GOT3 (cell line): ENCODE data around the gene PRPF39.
"Not testable (repeated sequence)": the region's sequence is repeated elsewhere in the genome, so short reads cannot be mapped to it uniquely, and the experiment has no call there.

ENCODE experiments used
- DNase-seq: peaks from one replicate; lab custom pipeline; 2025; ENCODE audit warnings: mixed read lengths; lab: John Stamatoyannopoulos, UW

Gene PRPF39

DNA sequence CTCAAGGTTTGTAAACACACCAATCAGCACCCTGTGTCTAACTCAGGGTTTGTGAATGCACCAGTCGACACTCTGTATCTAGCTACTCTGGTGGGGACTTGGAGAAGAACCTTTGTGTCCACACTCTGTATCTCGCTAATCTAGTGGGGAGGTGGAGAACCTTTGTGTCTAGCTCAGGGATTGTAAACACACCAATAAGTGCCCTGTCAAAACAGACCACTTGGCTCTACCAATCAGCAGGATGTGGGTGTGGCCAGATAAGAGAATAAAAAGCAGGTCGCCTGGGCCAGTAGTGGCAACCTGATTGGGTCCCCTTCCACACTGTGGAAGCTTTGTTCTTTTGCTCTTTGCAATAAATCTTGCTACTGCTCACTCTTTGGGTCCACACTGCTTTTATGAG is 2.8 kb upstream of the PRPF39 start:
- not testable (repeated sequence) for DNase-seq

DNA sequence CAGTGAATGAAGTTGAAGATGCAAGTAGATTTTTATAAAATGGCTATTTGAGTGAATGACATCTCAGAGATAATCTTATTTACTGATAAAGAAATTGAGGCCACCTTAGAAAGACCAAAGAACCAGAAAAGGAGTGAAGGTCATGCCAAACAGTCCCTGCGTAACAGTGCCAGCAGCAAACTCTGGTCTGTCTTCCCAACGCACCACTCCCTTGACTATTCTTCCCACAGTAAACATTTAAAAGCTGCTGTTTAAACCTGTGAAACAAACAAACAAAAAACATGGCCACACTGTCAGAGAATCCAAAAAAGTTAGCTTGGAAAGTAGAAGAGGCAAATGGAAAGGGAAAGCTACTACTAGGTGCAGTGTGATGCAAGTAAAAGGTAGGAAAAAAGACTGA is 1.5 kb upstream of the PRPF39 start:
- no peak for DNase-seq

DNA sequence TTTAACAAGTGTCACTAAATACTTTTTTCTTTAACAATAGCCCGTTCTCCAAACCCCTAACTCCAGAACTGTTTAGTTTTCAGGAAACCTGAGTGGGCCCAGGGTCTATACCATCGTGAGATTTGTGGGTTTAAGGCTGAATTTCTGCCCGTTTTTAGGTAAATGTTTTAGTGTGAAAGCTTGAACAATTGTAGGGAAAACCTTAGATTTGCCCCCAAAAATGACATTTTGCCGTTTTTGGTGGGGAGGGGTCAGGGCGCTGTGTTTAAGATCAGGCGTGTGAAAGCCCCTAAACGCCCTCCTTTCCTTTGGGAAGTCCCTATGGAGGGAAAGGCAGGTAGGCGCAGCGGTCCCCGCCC is 320 bp upstream of the PRPF39 start:
- DNase-seq: no peak

DNA sequence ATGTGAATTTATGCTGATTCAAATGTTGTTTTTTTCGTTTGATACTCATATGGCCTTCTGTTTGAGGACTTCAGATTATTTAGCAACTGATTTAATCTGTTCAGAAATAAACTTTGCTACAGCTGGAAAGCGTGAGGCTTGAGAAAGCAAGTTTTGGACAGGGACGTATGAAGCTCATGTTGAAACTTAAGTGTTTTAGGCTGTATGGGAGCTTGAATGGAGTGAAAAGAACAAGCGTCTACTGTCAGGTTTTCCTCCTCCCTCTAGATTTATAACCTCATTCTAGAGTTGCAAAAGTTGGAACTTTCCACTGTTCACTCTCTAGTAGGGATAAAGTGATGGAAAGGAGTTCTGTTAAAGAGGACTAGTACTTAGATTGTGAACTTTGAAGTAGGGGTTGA is 1.0 kb downstream of the PRPF39 start:
- DNase-seq: no peak

DNA sequence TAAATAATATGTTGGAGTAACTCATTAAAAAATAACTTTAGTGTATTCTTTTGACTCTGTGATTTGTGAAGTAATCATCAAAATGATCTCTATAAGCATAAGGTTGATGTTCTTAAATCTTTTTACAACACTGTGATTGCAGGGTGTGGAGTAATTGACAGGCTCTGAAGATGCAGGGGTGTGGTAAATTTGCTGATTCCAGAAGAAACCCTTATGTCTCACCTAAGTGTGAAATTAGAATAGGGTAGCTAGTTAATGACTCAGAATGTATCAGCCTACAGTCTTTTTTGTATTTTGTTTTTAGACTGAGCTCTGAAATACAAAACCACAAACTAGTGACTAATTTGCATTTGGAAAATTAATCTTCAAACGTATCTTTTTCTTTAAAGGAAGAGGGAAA is 5.9 kb downstream of the PRPF39 start:
- no peak for DNase-seq

DNA sequence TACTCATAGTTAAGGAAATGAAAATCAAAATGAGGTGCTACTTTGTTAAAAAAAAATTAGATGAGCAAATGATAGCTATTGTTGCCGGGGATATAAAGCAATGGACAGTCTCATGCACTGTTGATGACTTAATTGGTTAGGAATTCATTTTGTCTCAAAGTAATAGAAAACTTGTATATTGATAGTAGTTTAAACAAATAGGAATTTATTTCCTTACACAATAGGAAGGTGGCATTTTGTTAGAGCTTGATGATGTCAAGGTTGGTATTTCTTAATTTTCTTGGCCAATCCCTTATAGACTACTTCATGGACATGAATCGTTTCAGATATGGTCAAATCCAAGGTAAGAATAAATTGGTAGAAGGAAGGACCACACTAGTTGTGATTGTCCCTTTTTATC is 7.8 kb downstream of the PRPF39 start:
- no peak for DNase-seq

DNA sequence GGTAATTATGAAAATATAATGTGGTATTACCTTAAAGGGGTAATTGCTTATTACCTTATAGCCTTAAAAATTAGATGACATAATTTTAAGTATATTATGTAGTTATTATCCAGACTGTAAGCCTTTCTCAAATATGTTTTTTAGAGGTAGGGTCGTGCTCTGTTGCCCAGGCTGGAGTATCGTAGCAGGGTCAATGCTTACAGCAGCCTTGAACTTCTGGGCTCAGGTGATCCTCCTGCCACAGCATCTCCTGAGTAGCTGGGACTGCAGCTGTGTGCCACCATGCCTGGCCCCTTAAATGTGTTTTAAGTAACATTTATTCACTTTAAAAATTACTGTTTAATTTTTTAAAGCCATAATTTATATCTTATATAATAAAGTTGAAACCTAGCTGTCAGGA is 10.4 kb downstream of the PRPF39 start:
- no peak for DNase-seq

DNA sequence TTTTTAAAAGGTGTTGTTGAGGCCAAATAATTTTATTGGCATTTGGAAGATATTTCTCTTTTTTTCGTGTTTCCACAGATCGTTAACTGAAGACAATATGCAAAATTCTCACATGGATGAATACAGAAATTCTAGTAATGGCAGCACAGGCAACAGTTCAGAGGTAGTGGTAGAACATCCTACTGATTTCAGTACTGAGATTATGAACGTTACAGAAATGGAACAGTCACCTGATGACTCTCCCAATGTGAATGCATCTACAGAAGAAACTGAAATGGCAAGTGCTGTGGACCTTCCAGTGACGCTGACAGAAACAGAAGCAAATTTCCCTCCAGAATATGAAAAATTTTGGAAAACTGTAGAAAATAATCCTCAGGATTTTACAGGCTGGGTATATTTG is 11.2 kb downstream of the PRPF39 start:
- DNase-seq: no peak

DNA sequence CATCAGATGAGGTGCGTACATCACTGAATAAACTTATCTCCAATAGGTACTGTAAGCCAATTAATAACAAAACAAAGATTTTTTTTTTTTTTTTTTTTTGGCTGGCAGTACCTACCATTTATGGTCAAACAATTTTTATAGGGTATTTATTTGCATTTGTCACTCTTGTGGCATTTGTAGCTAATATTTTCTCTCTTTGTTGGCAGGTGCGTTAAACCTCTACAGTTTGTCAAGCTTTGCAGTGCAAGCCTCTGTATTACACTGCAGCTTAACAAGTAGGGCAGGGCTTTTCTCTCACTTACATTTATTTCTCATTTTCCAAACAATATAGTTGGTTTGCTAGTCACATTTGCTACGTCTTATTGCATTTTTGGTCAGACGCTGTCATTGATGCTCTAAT is 12.3 kb downstream of the PRPF39 start:
- DNase-seq: no peak

DNA sequence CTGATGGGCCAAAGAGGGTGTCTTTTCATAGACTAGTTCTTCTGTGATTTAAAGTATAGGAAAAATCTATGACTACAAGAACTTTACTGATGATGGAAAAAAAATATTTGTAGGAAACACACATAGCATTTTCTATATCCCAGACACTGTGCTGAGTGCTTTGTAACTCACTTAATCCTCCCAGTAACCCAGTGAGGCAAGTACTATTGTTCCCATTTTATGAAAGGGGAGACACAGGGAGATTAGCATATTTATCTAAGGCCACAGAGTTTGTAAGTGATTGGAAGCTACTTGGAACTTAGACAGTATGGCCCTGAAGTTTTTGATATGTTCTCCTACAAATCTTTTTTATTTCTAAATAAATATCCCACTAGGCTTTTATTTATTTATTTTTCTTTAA is 19.9 kb downstream of the PRPF39 start:
- no peak for DNase-seq

DNA sequence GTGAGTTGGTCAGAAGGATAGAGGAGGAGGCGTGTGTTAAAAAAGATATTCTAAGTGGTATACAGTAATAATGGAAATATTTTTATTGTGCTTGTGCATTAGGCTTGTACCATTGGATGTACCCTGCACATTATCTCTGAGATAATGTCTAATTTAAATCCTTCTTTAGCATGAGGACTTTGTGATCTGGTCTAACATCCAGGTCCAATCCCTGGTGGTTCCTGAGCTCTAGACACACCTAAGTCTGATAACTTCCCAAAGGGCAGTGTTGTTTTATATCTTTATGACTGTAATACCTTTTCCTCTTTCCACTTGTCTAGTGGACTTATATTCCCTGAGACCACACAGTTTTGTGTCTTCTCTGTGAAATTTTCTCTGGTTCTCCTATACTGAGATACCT is 20.6 kb downstream of the PRPF39 start:
- no peak for DNase-seq

DNA sequence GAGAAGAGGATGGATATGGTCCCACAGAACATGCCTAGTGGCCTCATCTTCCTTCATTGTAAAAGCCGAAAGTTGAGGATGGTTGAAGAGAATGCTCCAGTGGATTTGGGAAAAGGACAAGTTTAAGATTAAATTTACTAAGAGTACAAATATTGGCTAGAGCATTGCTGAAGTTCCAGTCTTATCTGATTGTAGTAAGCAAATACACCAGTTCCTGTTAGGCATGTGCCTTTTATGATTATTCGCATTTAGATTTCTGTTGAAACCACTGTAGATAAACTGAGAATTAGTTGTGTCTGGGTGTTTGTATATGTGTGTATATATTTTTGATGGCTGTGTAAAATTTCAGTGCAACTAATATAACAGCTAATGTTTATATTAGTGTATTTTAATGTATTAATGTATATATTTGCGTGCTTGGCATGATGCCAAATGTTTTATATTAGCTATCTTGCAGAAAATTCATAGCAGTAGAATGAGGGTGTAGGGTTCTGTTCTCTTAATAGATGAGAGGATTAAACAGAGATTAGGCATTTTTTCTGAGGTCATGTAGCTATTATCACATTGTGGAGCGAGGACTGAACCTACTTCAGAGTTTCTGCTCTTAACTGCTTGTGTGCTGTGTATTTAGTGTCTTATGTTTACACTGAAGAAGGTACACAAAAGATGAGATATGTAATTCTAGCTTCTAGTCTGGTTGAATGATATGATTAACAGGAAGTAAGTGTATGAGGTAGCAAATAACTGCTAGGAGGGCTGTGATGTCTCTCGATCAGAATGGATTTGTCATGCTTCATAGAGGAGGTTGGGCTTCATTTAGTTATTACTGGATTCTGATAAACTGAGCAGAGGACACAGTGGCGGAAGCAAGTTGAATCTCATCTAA is 29.2 kb downstream of the PRPF39 start:
- DNase-seq: no peak

DNA sequence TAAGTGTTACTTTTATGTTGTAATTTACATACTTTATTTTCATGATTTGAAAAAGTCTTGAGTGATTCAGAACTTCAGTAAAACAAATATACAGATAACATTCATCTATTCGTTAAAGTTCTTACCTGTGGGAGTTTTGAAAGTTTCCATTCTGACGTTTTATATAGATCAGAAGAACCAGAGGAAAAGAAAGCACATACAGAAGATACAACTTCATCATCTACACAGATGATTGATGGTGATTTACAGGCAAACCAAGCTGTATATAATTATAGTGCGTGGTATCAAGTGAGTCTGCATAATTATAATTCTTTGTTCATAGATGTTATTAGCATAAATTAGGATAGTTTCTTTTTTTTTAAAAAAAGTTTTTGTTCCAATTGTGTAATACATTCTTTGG is 30.4 kb downstream of the PRPF39 start:
- no peak for DNase-seq

DNA sequence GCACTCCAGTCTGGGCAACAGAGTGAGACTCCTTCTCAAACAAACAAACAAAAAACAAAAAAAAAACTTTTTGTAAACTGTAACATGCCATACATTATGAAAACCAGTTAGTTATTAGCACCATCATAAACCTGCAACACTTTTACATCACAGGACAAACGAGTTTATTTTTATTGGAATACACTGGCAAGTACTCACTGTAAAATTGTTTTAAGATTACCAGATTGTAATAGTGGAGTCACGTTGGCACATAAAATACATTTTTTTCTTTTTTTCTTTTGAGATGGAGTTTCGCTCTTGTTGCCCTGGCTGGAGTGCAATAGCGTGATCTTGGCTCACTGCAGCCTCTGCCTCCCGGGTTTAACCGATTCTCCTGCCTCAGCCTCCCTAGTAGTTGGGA is 34.7 kb downstream of the PRPF39 start:
- DNase-seq: no peak

DNA sequence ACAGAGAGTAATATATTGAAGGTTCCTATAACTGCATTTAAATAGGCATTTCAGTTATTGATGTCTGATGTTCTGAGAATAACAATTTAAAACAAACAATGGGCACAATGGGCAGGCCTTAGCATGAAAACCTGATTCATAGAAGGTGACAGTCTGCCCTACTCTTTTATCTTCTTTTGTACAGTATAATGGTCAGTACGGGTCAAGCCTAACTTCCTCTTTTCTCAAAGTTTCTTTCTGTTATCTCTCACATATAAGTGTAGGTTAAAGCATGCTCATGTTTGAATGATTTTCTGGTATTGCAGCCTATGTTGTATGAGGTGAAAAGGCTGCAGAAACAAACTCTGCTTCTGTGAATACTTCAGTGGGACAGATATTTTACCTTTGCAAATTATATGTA is 36.2 kb downstream of the PRPF39 start:
- DNase-seq: no peak

DNA sequence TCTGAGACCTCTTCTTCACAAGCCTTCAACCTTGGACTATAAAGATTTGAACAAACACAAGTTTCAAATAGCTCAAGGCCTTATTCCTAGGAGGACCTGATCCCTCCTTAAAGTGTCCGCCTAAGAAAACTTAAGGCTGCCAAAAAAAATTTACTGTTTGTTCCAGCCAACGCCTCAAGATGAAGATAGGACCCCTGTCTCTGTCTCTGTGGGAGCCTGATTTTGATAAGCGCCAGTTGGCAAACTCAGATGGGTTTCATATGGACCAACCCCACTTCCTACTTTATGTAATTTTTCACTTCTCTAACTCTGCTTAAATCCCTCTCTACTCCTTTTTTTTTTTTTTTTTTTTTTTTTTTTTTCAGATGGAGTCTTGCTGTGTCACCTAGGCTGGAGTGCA is 39.4 kb downstream of the PRPF39 start:
- DNase-seq: no peak

DNA sequence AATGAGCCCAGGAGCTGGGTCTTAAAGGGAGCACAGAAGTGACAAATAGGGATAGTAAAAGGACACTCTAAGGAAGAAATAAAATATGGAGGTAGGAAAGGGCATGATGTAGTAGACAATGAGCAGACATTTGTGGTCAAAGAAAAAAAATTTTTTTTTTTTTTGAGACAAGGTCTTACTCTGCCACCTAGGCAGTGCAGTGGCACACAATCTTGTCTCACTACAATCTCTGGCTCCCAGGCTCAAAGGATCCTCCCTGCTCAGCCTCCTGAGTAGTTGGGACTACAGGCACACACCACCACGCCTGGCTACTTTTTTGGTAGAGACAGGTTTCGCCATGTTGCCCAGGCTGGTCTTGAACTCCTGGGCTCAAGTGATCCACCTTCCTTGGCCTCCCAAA is 41.8 kb downstream of the PRPF39 start:
- DNase-seq: no peak

DNA sequence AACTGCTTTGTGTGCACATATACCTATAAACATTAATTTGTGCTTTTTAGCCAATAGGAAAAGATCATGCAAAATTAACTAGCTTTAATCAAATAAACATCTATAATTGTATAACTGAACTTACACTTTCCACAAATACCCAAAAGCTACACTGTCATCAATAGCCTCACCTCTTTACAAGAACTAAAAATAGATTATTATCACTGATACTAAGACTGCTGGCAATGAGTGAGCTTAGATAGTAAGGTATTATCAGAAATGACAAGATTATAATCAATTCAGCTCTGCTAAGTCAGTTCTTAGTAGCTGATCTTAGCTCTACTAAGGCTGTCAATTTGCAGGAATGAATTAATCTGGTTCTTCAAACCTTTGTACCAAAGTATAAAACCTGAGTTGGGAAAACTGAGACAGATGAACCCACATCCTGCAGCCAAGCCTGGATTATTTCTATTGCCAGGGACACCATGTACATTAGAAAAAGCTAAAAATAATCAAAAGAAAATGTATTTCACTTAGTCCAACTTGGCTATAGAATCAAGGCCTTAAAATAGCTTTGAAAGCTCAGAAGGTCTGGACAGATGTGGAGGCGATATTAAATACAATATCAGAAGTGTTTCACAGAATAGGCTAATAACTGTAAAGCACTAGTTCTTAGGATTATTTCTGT is 45.2 kb downstream of the PRPF39 start:
- no peak for DNase-seq

DNA sequence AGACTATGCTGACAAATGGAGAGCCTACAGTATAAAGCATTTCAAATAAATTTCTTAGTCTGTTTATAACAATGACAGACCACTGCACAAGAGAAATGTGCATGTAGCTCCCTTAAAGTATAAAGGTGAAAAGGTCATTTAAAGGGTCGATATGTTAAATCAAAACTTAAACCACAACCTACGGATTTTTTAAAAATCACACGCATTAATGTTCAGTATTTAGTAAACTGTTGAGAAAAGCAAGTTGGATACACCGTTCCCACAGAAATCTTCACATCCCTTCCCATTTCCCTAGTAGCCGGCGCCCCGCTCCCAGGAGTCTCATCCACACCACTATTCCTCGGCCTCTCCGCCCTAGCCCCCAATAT is 49.8 kb downstream of the PRPF39 start:
- no peak for DNase-seq

DNA sequence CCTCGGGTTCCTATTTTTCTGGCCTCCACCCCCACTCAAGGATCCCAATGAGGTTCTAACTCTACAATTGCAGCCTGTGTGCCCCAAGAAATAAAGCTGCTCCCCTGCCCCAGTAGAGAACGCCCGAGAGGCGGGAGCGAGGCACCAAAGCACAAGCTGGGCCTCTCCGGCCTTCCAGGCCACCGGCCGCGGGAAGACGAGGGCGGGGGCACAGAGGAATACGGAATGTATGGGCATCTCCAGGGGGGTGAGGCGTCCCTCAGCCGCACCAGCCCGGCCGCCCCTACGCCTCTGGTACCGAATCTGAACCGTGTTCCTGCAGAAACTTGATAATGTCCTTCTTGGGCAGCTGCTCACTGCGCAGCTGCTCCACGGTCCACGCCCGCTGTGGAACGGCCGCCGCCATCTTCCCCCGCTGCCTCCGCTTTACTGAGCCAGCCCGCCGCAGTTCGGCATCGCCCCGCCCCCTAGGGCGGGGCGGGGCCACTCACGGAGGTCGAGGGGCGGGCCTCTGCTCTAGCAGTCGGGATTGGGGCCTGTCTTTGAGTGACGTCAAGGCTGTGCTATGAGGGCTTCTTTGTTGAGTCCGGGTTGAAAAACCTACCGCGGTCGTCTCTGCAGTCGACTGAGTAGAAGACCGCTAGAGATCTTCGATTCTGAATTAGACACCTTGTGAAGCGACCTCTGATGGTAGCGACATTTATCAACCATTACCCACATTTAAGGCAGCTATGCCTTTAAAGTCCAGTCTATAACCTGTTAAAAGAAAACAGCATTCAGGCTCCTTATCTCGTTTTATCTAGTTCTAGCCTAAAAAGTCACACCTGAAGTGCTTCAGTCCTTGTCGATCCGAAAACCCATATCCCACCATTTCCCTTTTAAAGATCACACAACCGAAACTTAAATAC is 50.4 kb downstream of the PRPF39 start, which contains the start of gene FKBP3:
FKBP3 (minus strand) TSS at position 431 of the 908 bp plus-strand sequence; CDS start at position 406, 25 bp downstream.
- DNase-seq: peak; percentile 64

DNA sequence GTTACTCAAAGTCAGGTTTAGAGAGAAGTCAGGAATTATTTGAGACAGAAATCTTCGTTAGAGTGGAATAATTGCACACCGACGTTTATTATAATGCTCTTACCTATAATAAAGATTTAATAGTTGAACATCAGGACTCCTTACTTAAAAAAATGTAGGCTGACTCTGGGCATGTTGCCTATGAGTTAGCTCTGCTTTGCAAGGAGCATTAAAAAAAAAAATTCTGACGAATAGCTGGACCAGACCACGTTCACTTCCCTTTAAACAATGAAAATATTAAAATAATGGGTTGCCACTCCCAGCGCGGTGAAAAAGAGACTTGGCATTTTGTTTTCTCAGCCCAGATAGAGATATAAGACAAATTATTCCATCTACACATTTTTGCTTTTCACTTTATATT is 51.2 kb downstream of the PRPF39 start:
- no peak for DNase-seq

DNA sequence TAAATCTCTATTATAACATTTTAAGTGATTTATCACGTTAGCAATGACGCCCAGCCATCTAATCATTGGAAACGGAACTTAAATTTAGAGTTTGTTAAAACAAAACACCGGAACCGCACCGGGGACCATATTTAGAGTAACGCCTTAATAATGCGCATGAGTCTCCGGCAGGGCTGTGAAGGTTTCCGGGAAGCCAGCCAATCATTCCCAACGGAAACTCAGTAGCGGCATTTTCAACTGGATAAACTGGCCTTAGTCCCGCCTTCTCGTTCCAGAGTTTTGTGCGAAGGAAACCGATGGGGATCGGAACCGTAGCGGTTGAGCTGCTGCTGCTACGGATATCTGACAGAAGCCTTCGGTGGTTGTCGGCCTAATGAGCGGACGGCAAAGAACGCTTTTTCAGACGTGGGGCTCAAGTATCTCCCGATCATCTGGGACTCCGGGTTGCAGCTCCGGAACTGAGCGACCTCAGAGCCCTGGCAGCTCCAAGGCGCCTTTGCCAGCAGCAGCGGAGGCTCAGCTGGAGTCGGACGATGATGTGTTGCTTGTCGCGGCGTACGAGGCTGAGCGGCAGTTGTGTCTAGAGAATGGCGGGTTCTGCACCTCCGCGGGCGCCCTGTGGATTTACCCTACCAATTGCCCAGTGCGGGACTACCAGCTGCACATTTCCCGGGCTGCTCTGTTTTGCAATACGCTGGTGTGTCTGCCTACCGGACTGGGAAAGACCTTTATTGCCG is 51.9 kb downstream of the PRPF39 start, which contains the start of gene FANCM:
FANCM (plus strand) TSS at position 272 of the 737 bp plus-strand sequence; CDS start at position 374, 102 bp downstream.
- peak; percentile 44 for DNase-seq
